KG1 (cell line): ENCODE results near the gene KRTAP1-1.
"Not testable (repeated sequence)": the region's sequence is repeated elsewhere in the genome, so short reads cannot be mapped to it uniquely, and the experiment has no call there.

Experiments
- DNase-seq: peaks from one replicate; lab custom pipeline; 2025; lab: John Stamatoyannopoulos, UW

Gene KRTAP1-1

DNA sequence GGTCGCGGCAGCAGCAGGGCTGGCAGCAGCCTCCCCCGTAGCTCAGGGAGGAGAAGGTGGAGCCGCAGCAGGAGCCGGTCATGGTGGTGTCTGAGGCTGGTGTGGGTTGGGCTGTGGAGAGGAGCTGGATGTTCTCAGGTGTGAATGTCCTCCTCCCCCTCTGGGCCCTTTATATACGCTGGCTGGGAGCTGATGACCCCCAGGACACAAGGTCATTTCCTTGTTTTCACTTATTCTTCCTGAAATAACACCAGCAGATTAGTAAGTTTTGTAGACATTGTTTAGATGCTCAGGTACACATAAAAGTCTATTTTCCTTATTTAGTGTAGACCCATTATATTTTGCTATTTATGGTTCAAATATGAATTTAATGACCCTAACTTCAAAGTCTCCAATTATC lies 13.9 kb upstream of the KRTAP1-1 start, which contains the start of gene KRTAP2-2:
Gene KRTAP2-2 (minus strand): TSS at position 101 of the 400 bp plus-strand sequence. CDS start 19 bp downstream, at position 82.
- DNase-seq: not testable (repeated sequence)

DNA sequence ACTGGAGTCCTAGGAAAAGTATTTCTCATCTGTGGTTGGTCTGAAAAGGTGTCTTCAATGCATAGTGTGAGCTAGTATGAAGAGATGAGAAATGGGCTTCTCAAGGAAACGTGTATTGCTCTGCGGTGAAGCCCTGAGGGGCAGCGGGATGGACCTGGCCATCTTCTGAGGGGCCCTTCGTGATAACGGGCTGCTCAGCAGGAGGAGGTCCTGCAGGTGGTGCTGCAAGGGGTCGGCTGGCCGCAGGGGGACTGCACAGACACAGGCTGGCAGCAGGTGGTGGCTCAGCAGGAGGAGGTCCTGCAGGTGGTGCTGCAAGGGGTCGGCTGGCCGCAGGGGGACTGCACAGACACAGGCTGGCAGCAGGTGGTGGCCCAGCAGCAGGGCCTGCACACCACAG lies 13.3 kb upstream of the KRTAP1-1 start:
- DNase-seq: not testable (repeated sequence)

DNA sequence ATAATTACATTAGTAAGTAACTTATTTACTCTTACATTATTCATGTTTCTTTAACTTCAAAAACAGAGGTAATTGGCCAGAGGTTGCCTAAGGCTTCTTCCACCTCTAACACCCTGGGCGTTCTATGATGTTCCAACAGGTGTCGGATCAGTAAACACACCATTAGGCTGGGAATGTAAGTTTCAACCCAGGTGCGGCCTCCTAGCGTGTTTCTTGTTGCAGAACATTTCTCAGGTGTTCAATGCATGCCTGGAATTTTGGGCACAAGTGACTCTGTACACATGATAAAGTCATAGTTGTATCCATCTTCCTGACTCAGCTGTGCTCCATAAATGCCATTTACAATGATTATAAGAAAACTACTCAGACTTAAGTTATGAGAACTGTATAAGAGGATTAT lies 12.8 kb upstream of the KRTAP1-1 start:
- no peak for DNase-seq

DNA sequence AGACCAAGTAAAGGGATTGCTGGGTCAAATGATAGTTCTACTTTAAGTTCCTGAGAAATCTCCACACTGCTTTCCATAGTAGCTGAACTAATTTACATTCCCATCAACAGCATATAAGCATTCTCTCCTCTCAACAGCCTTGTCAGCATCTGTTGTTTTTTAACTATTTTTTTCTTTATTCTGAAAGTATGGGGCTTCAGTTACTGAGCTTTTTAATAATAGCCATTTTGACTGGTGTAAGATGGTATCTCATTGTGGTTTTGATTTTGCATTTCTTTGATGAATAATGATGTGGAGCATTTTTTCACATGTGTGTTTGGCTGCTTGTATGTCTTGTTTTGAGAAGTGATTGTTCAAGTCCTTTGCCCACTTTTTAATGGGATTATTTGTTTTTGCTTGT lies 11.3 kb upstream of the KRTAP1-1 start:
- no peak for DNase-seq

GRCh38 chr17:41049110-41049509 lies 7.9 kb upstream of the KRTAP1-1 start:
- DNase-seq: no peak

- no peak for DNase-seq
Observed at GRCh38 chr17:41048441-41048840, 7.2 kb upstream of the KRTAP1-1 start.

DNA sequence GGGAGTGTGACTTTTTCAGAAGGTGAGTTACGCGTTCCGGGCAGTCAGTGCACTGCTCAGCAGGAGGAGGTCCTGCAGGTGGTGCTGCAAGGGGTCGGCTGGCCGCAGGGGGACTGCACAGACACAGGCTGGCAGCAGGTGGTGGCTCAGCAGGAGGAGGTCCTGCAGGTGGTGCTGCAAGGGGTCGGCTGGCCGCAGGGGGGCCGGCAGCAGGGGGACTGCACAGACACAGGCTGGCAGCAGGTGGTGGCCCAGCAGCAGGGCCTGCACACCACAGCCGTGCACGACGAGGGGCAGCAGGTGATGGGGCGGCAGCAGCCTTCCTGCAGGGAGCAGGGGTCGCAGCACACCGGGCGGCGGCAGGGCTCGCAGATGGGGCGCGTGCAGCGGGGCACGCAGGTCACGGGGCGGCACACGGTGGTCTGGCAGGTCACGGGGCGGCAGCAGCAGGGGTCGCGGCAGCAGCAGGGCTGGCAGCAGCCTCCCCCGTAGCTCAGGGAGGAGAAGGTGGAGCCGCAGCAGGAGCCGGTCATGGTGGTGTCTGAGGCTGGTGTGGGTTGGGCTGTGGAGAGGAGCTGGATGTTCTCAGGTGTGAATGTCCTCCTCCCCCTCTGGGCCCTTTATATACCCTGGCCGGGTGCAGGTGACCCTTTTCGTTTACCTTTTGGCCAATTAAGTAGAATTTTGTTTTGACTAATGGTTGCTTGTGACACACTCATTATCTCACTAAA lies 5.7 kb upstream of the KRTAP1-1 start, which contains the start of gene KRTAP2-1:
Gene KRTAP2-1 (minus strand): TSS at position 582 of the 731 bp plus-strand sequence. CDS start 49 bp downstream, at position 533.
- not testable (repeated sequence) for DNase-seq

GRCh38 chr17:41042953-41043352 lies 1.7 kb upstream of the KRTAP1-1 start:
- DNase-seq: no peak

DNA sequence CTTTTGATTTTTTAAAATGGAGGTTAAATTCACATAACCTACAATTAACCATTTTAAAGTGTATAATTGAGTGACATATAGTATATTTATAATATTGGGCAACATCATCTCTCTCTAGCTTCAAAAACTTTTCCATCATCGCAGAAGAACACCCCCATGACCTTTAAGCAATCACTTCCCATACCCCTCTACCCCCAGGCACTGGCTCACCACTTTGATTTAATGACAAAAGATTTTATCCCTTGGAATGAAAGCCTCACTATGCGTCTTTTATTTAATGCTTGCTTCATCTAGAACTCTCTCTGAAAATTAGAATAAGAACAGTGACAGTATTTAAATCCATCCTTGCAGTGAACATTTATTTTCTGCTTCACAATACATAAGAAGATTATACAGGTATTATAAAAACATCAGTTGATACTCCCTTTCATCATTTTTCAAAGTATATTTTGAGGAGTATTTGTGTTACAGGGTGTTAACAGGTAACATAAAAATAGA lies 3.3 kb downstream of the KRTAP1-1 start:
- no peak for DNase-seq

DNA sequence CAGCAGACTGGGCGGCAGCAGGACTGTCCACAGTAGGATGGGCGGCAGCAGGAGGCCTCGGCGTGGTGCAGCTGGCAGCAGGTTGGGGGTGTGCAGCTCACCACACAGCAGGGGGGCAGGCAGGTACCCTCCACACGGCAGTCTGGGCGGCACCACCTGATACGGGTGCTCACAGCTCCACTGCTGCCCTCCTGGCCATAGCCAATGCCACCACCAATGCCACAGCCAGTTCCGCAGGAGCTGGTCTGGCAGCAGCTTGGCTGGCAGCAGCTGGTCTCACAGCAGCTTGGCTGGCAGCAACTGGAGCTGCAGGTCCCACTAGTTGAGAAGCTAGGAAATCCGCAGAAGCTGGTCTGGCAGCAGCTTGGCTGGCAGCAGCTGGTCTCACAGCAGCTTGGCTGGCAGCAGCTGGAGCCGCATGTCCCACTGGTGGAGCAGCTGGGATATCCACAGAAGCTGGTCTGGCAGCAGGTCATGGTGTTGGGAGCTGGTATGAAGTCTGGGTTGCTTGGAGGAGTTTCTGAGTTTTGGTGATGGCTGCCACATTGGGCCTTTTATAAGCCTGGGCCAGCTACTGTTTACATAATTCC lies 6.8 kb downstream of the KRTAP1-1 start, which contains the start of gene KRTAP1-3:
Gene KRTAP1-3 (minus strand): TSS at position 529 of the 590 bp plus-strand sequence. CDS start 53 bp downstream, at position 476.
- not testable (repeated sequence) for DNase-seq

DNA sequence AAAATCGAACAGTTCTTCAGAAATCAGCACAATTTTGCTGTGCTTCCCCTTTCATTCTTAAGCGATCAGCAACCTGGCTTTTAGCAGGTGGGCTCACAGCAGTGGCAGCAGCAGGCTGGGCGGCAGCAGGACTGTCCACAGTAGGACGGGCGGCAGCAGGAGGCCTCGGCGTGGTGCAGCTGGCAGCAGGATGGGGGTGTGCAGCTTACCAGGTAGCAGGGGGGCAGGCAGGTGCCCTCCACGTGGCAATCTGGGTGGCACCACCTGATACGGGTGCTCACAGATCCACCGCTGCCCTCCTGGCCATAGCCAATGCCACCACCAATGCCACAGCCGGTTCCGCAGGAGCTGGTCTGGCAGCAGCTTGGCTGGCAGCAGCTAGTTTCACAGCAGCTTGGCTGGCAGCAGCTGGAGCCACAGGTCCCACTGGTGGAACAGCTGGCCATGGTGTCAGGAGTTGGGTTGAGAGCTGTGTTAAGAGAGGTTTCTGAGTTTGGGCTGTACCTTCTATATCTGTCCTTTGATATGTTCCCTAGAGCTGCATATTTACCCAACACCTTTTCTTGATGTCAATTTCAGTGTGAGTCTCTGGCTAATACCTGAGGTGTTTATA lies 11.5 kb downstream of the KRTAP1-1 start, which contains the start of gene KRTAP1-4:
Gene KRTAP1-4 (minus strand): TSS at position 563 of the 613 bp plus-strand sequence. CDS start 117 bp downstream, at position 446.
- DNase-seq: no peak

DNA sequence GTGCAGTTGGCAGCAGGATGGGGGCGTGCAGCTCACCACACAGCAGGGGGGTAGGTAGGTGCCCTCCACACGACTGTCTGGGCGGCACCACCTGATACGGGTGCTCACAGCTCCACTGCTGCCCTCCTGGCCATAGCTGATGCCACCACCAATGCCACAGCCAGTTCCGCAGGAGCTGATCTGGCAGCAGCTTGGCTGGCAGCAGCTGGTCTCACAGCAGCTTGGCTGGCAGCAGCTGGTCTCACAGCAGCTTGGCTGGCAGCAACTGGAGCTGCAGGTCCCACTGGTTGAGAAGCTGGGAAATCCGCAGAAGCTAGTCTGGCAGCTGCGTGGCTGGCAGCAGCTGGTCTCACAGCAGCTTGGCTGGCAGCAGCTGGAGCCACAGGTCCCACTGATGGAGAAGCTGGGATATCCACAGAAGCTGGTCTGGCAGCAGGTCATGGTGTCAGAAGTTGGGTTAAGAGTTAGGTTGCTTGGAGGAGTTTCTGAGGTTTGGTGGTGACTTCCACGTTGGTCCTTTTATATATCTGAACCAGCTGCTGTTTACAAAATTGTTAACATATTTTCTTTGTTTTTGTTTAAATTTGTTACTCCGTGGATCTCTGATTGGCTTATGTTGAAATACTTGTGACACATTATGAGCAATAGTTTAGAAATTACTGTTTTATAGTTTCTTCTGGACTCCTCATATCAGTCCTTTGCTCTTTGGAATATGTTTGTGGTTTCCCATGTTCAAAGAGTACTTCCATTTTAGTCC lies 14.4 kb downstream of the KRTAP1-1 start, which contains the start of gene KRTAP1-5:
Gene KRTAP1-5 (minus strand): TSS at position 494 of the 757 bp plus-strand sequence. CDS start 53 bp downstream, at position 441.
- no peak for DNase-seq

GRCh38 chr17:41024697-41025096 lies 16.6 kb downstream of the KRTAP1-1 start:
- no peak for DNase-seq

DNA sequence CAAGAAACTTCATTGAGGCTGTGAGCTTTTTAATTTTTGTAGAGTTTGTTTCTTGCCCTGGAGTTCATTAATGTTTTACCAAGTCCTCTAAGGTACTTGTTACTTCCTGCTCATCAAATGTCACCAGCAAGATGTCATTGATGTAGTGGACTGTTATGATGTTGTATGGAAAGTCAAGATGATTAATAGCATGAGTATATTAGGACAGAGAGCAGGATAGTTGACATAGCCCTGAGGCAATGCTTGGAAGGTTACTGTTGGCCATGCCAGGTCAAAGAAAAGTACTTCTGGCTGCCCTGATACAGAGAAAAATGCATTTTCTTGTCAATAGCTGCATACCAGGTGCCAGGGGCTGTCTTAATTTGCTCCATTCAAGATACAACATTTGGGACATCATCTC lies 20.9 kb downstream of the KRTAP1-1 start:
- no peak for DNase-seq

GRCh38 chr17:41019415-41019814 lies 21.8 kb downstream of the KRTAP1-1 start:
- DNase-seq: no peak

- no peak for DNase-seq
Observed at GRCh38 chr17:41018541-41018940, 22.7 kb downstream of the KRTAP1-1 start.

- DNase-seq: no peak
Observed at GRCh38 chr17:41016578-41017215, 24.6 kb downstream of the KRTAP1-1 start.

- DNase-seq: no peak
Observed at GRCh38 chr17:41015454-41015853, 25.8 kb downstream of the KRTAP1-1 start.

GRCh38 chr17:41013606-41014005 lies 27.6 kb downstream of the KRTAP1-1 start:
- DNase-seq: no peak

DNA sequence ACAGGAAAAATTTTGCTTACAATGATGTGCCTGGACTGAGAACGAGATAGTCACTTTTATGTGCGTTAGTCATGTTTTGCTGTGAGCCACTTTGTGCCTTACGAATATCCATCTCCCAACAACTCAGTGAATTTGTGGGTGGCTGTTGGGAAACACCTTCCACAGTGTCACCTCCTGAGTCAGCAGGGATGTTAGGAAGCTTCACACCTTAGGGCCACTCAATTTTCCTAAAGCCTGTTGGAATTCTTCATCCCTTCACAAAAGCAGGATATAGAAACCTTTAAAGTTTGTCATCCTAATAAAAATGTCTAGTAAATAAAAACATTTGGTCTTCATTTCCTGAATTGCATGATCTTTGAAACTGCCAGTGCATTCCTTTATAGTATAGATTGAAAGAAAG lies 28.1 kb downstream of the KRTAP1-1 start:
- no peak for DNase-seq
